Hepatocyte (in vitro differentiated cells): Measurements from ENCODE around the gene PARP4.
"Not testable (repeated sequence)": the region's sequence is repeated elsewhere in the genome, so short reads cannot be mapped to it uniquely, and the experiment has no call there.

ENCODE experiments used
- CTCF ChIP-seq: fragments of 200-600 bp; sonication (generic); IDR thresholded peaks from 2 replicates; pipeline ENCODE4 v1.5.1; 2016; ENCODE audit warnings: antibody characterized with exemption, mild to moderate bottlenecking; ENCODE audit not compliant: poor library complexity
- EZH2 ChIP-seq: fragments of 200-600 bp; sonication (generic); IDR thresholded peaks from 2 replicates; pipeline ENCODE4 v1.6.1; 2016; ENCODE audit warnings: antibody characterized with exemption, mild to moderate bottlenecking, borderline replicate concordance

GRCh38 chr13:24390795-24391194 is 121.8 kb downstream of the PARP4 start:
- not testable (repeated sequence) for TF ChIP-seq CTCF, EZH2
